PC-3 (cell line): ENCODE results near the gene DOCK4. TPM values are rescaled to one million over a fixed set of nuclear protein-coding genes. Genes with fewer than 3 reads are reported as not detected.

Experiments
- ATAC-seq: fragments of 200-7000 bp; cut with Tn5 transposase; 2 replicates; pipeline ENCODE4 v1.9.1; 2020; ENCODE audit warnings: mild to moderate bottlenecking, moderate library complexity
- BruUV-seq: library from RNA; stranded (reverse); fragments of 400-500 nt; replicated peaks from 2 replicates; lab custom pipeline; 2021; lab: Mats Ljungman, UMichigan
- CTCF ChIA-PET: fragments of 300-600 bp; sonication (Branson Sonifier 250); formaldehyde crosslinking; loops from one replicate; lab custom pipeline; 2022; ENCODE audit warnings: antibody characterized with exemption; lab: Charles Lee
- POLR2A ChIA-PET: fragments of 300-600 bp; sonication (Branson Sonifier 250); formaldehyde crosslinking; loops from one replicate; lab custom pipeline; 2022; ENCODE audit warnings: antibody characterized with exemption; ENCODE audit not compliant: unreplicated experiment; lab: Charles Lee
- DNase-seq: peaks from one replicate; pipeline ENCODE4 v3.0.0-alpha.2; 2015
- H2AFZ ChIP-seq: fragments of 300-600 bp; sonication (generic); 2 replicates; pipeline ENCODE4 v1.6.0; 2016; ENCODE audit warnings: antibody characterized with exemption, low read length
- H3F3A ChIP-seq: fragments of 300-600 bp; sonication (generic); one replicate; pipeline ENCODE4 v1.6.0; 2017; ENCODE audit warnings: antibody characterized with exemption, low read length, control low read depth, mild to moderate bottlenecking; ENCODE audit not compliant: unreplicated experiment
- H3K27ac ChIP-seq: fragments of 300-600 bp; sonication (generic); 2 replicates; pipeline ENCODE4 v1.5.1; 2016; ENCODE audit warnings: mild to moderate bottlenecking, low read length
- H3K27me3 ChIP-seq: fragments of 300-600 bp; sonication (generic); 2 replicates; pipeline ENCODE4 v1.6.1; 2016; ENCODE audit warnings: low read length, mixed read lengths
- H3K36me3 ChIP-seq: fragments of 300-600 bp; sonication (generic); 2 replicates; pipeline ENCODE4 v1.6.1; 2016; ENCODE audit warnings: low read depth, mixed run types, low read length, mixed read lengths
- H3K4me1 ChIP-seq: fragments of 300-600 bp; sonication (generic); 2 replicates; pipeline ENCODE4 v1.5.1; 2016; ENCODE audit warnings: low read length; ENCODE audit not compliant: insufficient read depth
- H3K4me2 ChIP-seq: fragments of 300-600 bp; sonication (generic); 2 replicates; pipeline ENCODE4 v1.6.0; 2016; ENCODE audit warnings: low read length
- H3K4me3 ChIP-seq: fragments of 300-600 bp; sonication (generic); 2 replicates; pipeline ENCODE4 v1.5.1; 2016; ENCODE audit warnings: mild to moderate bottlenecking, low read length, mixed read lengths
- H3K79me2 ChIP-seq: fragments of 300-600 bp; sonication (generic); 2 replicates; pipeline ENCODE4 v1.6.1; 2017; ENCODE audit warnings: low read length, mixed read lengths
- H3K9ac ChIP-seq: fragments of 300-600 bp; sonication (generic); 2 replicates; pipeline ENCODE4 v1.6.0; 2016; ENCODE audit warnings: mild to moderate bottlenecking, low read length
- H3K9me2 ChIP-seq: fragments of 300-600 bp; sonication (generic); replicated peaks from 2 replicates; pipeline ENCODE4 v1.6.1; 2016; ENCODE audit warnings: mixed run types, low read length, mixed read lengths
- H3K9me3 ChIP-seq: fragments of 300-600 bp; sonication (generic); 2 replicates; pipeline ENCODE4 v1.6.1; 2016; ENCODE audit warnings: low read length, mixed read lengths
- H4K20me1 ChIP-seq: fragments of 300-600 bp; sonication (generic); 2 replicates; pipeline ENCODE4 v1.6.1; 2016; ENCODE audit warnings: low read length, mixed read lengths
- EZH2 ChIP-seq: fragments of 300-600 bp; sonication (generic); IDR thresholded peaks from one replicate; pipeline ENCODE4 v1.6.1; 2017; ENCODE audit warnings: antibody characterized with exemption, mild to moderate bottlenecking, low read length; ENCODE audit not compliant: unreplicated experiment
- EZH2phosphoT487 ChIP-seq: fragments of 300-600 bp; sonication (generic); IDR thresholded peaks from 2 replicates; pipeline ENCODE4 v1.6.1; 2018; ENCODE audit warnings: mild to moderate bottlenecking, antibody characterized with exemption, low read length, borderline replicate concordance
- intact Hi-C: fragments of 100-400 bp; cut with micrococcal nuclease; formaldehyde crosslinking; loops from 2 replicates; pipeline ENCODE4 v1.9.0; 2023
- total RNA-seq: library from RNA; depleted of rRNA; stranded (reverse); fragments of >200 nt; gene quantifications from 2 replicates; pipeline ENCODE4 v1.2.3, GENCODE V29; 2014
- TF ChIP-seq, protein P1 (sequence below): fragments of 300-600 bp; sonication (generic); conservative IDR thresholded peaks from 2 replicates; pipeline ENCODE4 v1.5.1; 2017; ENCODE audit warnings: antibody characterized with exemption, low read depth, mild to moderate bottlenecking, low read length

DOCK4 gene
- total RNA-seq, 1 experiment from 2014 or later = 25.4 TPM

GRCh38 chr7:111841596-111842205 is 364.5 kb downstream of the DOCK4 start:
- TF ChIP-seq, protein P1, sequence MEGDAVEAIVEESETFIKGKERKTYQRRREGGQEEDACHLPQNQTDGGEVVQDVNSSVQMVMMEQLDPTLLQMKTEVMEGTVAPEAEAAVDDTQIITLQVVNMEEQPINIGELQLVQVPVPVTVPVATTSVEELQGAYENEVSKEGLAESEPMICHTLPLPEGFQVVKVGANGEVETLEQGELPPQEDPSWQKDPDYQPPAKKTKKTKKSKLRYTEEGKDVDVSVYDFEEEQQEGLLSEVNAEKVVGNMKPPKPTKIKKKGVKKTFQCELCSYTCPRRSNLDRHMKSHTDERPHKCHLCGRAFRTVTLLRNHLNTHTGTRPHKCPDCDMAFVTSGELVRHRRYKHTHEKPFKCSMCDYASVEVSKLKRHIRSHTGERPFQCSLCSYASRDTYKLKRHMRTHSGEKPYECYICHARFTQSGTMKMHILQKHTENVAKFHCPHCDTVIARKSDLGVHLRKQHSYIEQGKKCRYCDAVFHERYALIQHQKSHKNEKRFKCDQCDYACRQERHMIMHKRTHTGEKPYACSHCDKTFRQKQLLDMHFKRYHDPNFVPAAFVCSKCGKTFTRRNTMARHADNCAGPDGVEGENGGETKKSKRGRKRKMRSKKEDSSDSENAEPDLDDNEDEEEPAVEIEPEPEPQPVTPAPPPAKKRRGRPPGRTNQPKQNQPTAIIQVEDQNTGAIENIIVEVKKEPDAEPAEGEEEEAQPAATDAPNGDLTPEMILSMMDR = no peak
- TF ChIP-seq EZH2phosphoT487 = no peak
- TF ChIP-seq EZH2 = no peak
- Histone ChIP-seq H3K4me3 (no peak overlapping the region), H3K79me2 (no peaks in the 10 kb centered on the region), H3F3A (no peaks in the 10 kb centered on the region), H3K36me3 (peaks cover 2% of the 10 kb centered on the region; the same call in 1 of the 2 replicates), H3K4me2 (no peak overlapping the region), H3K27ac (no peak overlapping the region), H3K4me1 (no peaks in the 10 kb centered on the region), H3K9ac (no peak overlapping the region), H4K20me1 (no peaks in the 10 kb centered on the region), H3K9me2 (no peaks in the 10 kb centered on the region), H3K9me3 (no peaks in the 10 kb centered on the region), H2AFZ (no peak overlapping the region), H3K27me3 (no peaks in the 10 kb centered on the region)
- CTCF ChIA-PET = interaction anchor here (1.0 kb wide), 1 partner anchor 14 kb away, joined by 3 read pairs; no protein-coding TSS in a partner anchor
- ATAC-seq (peak; percentile 31), DNase-seq (no peak)
- POLR2A ChIA-PET = no interaction called here
- intact Hi-C loops = no loop called here
- no TSS peak for BruUV-seq

GRCh38 chr7:111840528-111840927 is 365.7 kb downstream of the DOCK4 start:
- ChIA-PET POLR2A (no interaction called here), CTCF (no interaction called here)
- intact Hi-C loops = no loop called here
- Histone ChIP-seq H3K9me2 (no peaks in the 10 kb centered on the region), H3K4me1 (no peaks in the 10 kb centered on the region), H3K4me2 (no peak overlapping the region), H3K4me3 (no peak overlapping the region), H3K36me3 (no peaks in the 10 kb centered on the region), H3F3A (no peaks in the 10 kb centered on the region), H3K79me2 (no peaks in the 10 kb centered on the region), H4K20me1 (no peaks in the 10 kb centered on the region), H3K9ac (no peak overlapping the region), H2AFZ (no peak overlapping the region), H3K27me3 (no peaks in the 10 kb centered on the region), H3K27ac (no peak overlapping the region), H3K9me3 (no peaks in the 10 kb centered on the region)
- DNase-seq (no peak), ATAC-seq (no peak)
- BruUV-seq = no TSS peak
- TF ChIP-seq, protein P1 = no peak

- H3K79me2 ChIP-seq = no peaks in the 10 kb centered on the region
- H3K27me3 ChIP-seq = no peaks in the 10 kb centered on the region
- H3K9ac ChIP-seq = no peak overlapping the region
- no peak overlapping the region for H3K4me3 ChIP-seq
- no peaks in the 10 kb centered on the region for H3K9me3 ChIP-seq
- DNase-seq (no peak), ATAC-seq (no peak)
- H4K20me1 ChIP-seq = no peaks in the 10 kb centered on the region
- ChIA-PET POLR2A (no interaction called here), CTCF (no interaction called here)
- H3K9me2 ChIP-seq = no peaks in the 10 kb centered on the region
- H3K36me3 ChIP-seq = no peaks in the 10 kb centered on the region
- no peak overlapping the region for H3K27ac ChIP-seq
- H3K4me1 ChIP-seq = peaks cover 8% of the 10 kb centered on the region
- H3K4me2 ChIP-seq = no peak overlapping the region
- TF ChIP-seq, protein P1 = no peak
- TF ChIP-seq EZH2phosphoT487 (no peak), EZH2 (no peak)
- intact Hi-C loops = no loop called here
- H3F3A ChIP-seq = no peaks in the 10 kb centered on the region
- H2AFZ ChIP-seq = no peak overlapping the region
- no TSS peak for BruUV-seq
Measured at GRCh38 chr7:111839261-111839660, 366.9 kb downstream of the DOCK4 start.
